Gastrocnemius medialis (tissue), 4 donors: Measurements from ENCODE around the gene TMC3. TPM values are rescaled to one million over a fixed set of nuclear protein-coding genes. Genes with fewer than 3 reads are reported as not detected.

Experiments used
- ATAC-seq, 2 donors: fragments of 150-250 bp; one replicate each; pipeline ENCODE4 v1.9.1; 2016
- DNase-seq, 2 donors: peaks; one replicate each; pipeline ENCODE4 v3.0.0-alpha.2; 2019
- H3K27ac ChIP-seq, 4 donors: fragments of 200-600 bp; sonication (generic); 1 replicate in 1 of 4; 2 replicates in 3 of 4; pipeline ENCODE4 v1.5.1; 2016 to 2018; ENCODE audit warnings: mild to moderate bottlenecking in 2 of 4, moderate library complexity in 1 of 4
- H3K27me3 ChIP-seq, 3 donors: fragments of 200-600 bp; sonication (generic) in 2 of 3; 1 replicate in 1 of 3; 2 replicates in 2 of 3; pipeline versions ENCODE4 v1.5.1 to v1.6.0; 2016 to 2019; ENCODE audit warnings: mild to moderate bottlenecking in 1 of 3, moderate library complexity in 1 of 3
- H3K36me3 ChIP-seq, 2 donors: fragments of 200-600 bp; sonication (generic) in 1 of 2; one replicate each; pipeline ENCODE4 v1.5.1; 2017 to 2018
- H3K4me1 ChIP-seq, 2 donors: fragments of 200-600 bp; sonication (generic) in 1 of 2; one replicate each; pipeline ENCODE4 v1.5.1; 2016 to 2017; ENCODE audit warnings: mild to moderate bottlenecking in 2 of 2
- H3K4me3 ChIP-seq, 4 donors: fragments of 200-600 bp; sonication (generic) in 3 of 4; 1 replicate in 1 of 4; 2 replicates in 3 of 4; pipeline ENCODE4 v1.5.1; 2016 to 2019; ENCODE audit warnings: mild to moderate bottlenecking in 2 of 4
- H3K9me3 ChIP-seq, 3 donors: fragments of 200-600 bp; sonication (generic) in 2 of 3; 1 replicate in 1 of 3; 2 replicates in 2 of 3; pipeline ENCODE4 v1.5.1; 2016 to 2019
- CTCF ChIP-seq, 5 experiments: fragments of 450-650 bp in 3 of 5; fragments of 200-600 bp in 2 of 5; sonication (generic) in 2 of 5; IDR thresholded peaks in 4 of 5; conservative IDR thresholded peaks in 1 of 5; 1 replicate in 4 of 5; 2 replicates in 1 of 5; pipeline ENCODE4 v1.5.1; 2016 to 2019; ENCODE audit warnings: antibody characterized with exemption in 5 of 5, mild to moderate bottlenecking in 3 of 5, moderate library complexity in 3 of 5
- POLR2A ChIP-seq, 2 donors: fragments of 450-650 bp; IDR thresholded peaks; one replicate each; pipeline ENCODE4 v1.6.1; 2017; ENCODE audit warnings: antibody characterized with exemption in 2 of 2, mild to moderate bottlenecking in 2 of 2, moderate library complexity in 2 of 2
- in situ Hi-C, 4 donors: fragments of 200-750 bp; cut with MboI; loops; one replicate each; pipeline versions ENCODE4 v1.15.0 to v1.8.0; 2017; ENCODE audit warnings: low sequenced_read_pairs in 4 of 4
- intact Hi-C: fragments of 100-400 bp; cut with DNase I; formaldehyde crosslinking; loops from one replicate; pipeline ENCODE4 v1.15.1; 2023; ENCODE audit warnings: low total_unique reads
- total RNA-seq, 4 donors: library from RNA; depleted of rRNA; stranded (reverse); fragments of >200 nt; gene quantifications; one replicate each; pipeline versions ENCODE4 v1.1.0 to v1.2.3, GENCODE V29; 2016

TMC3 gene
- total RNA-seq, 4 donors from 2014 or later = not detected

GRCh38 chr15:81312790-81313543 lies 61.0 kb downstream of the TMC3 start:
- H3K4me3 ChIP-seq = no peak overlapping the region
- in situ Hi-C loops (no loop called here), intact Hi-C loops (no loop called here)
- H3K4me1 ChIP-seq = peaks cover 0 to 4% of the 10 kb centered on the region in 2 donors
- H3K36me3 ChIP-seq = no peaks in the 10 kb centered on the region
- no peaks in the 10 kb centered on the region for H3K27me3 ChIP-seq
- H3K27ac ChIP-seq = peak overlapping the region; percentile 20 to 43 (median 40)
- ATAC-seq (peak; percentile 95 to 97), DNase-seq (peak; percentile 68 to 80)
- H3K9me3 ChIP-seq = no peaks in the 10 kb centered on the region
- TF ChIP-seq CTCF (IDR thresholded peaks at IDR 0.05 in 4 of 5, conservative IDR thresholded peaks at IDR 0.05 in 1 of 5) (no peak), POLR2A (IDR thresholded peaks at IDR 0.05) (no peak)

DNA sequence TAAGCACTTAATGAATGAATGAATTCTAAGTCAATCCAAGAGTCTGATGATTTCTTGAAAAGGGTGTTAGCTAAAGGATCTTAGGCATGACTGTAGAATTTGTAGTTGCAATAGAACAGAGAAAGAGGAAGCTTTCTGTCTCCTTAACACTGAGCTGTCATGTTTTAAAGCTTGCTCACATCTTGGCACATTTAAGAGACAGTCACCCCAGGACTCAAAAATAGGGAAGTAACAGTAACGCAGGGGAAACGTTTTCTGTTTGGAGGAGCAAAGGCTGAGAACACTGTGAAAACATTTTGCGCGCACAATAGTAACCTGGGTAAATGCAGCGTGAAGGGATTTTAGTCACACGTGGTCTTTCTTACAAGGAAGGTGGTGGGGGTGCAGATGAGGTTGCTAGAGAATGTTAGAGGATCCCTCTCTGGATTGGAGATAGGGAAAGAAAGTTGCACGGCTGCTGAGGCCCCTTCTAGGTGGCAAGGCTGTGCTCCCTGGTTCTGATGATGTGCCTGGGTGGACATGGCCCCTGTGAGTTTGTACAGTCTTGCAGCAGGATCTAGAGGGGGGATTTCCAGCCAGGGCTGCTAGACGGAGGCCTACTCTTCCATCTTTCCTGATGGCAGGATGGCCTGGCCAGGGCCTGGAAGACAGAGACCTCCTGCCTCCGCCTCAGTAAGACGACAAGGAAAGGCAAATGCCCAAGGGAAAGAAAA lies 62.1 kb downstream of the TMC3 start:
- in situ Hi-C loops = no loop called here

DNA sequence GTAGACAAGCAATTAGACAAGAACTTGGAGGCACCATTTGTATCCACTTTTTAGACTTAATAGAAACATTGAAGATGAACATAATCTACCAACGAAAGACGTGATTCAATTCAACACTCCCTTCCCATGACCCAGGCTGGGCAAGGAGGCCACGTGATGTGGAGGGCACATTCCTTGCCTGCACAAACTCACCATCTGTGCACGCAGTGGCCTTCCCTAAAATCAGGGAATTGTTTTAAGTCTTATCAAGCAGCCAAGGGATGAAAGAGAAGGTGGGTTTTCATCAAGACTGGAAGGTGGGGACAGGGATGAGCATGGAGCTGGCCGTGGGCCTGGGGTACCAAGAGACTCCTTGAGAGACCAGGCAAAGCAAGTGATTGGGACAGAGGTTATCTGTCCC lies 63.5 kb downstream of the TMC3 start:
- Histone ChIP-seq H3K27ac (no peak overlapping the region), H3K36me3 (no peaks in the 10 kb centered on the region)
- TF ChIP-seq POLR2A (IDR thresholded peaks at IDR 0.05) = no peak

More for the DNA sequence above, 62.1 kb downstream of the TMC3 start:
- peaks cover 0 to 4% of the 10 kb centered on the region in 2 donors for H3K4me1 ChIP-seq
- no peak overlapping the region for H3K4me3 ChIP-seq
- H3K36me3 ChIP-seq = no peaks in the 10 kb centered on the region
- no peak for ATAC-seq
- no peaks in the 10 kb centered on the region for H3K27me3 ChIP-seq
- intact Hi-C loops = no loop called here
- H3K27ac ChIP-seq = peak overlapping the region in 2 of 4 donors; percentile 19 to 42
- H3K9me3 ChIP-seq = no peaks in the 10 kb centered on the region
- TF ChIP-seq POLR2A (IDR thresholded peaks at IDR 0.05) = no peak
- DNase-seq = no peak

GRCh38 chr15:81309647-81310450 lies 64.2 kb downstream of the TMC3 start:
- peaks cover 0 to 4% of the 10 kb centered on the region in 2 donors for H3K4me1 ChIP-seq
- no peak for DNase-seq
- H3K27ac ChIP-seq = no peak overlapping the region
- in situ Hi-C loops (no loop called here), intact Hi-C loops (no loop called here)
- H3K36me3 ChIP-seq = no peaks in the 10 kb centered on the region
- TF ChIP-seq POLR2A (IDR thresholded peaks at IDR 0.05) (no peak), CTCF (IDR thresholded peaks at IDR 0.05 in 4 of 5, conservative IDR thresholded peaks at IDR 0.05 in 1 of 5) (no peak)
- no peak for ATAC-seq
- no peaks in the 10 kb centered on the region for H3K27me3 ChIP-seq
- H3K4me3 ChIP-seq = no peak overlapping the region
- no peaks in the 10 kb centered on the region for H3K9me3 ChIP-seq

More for the DNA sequence above, 63.5 kb downstream of the TMC3 start:
- ATAC-seq (no peak), DNase-seq (no peak)
- Histone ChIP-seq H3K27me3 (no peaks in the 10 kb centered on the region), H3K4me3 (no peak overlapping the region), H3K9me3 (no peaks in the 10 kb centered on the region), H3K4me1 (peaks cover 0 to 4% of the 10 kb centered on the region in 2 donors)
- in situ Hi-C loops = no loop called here
- intact Hi-C loops = no loop called here

DNA sequence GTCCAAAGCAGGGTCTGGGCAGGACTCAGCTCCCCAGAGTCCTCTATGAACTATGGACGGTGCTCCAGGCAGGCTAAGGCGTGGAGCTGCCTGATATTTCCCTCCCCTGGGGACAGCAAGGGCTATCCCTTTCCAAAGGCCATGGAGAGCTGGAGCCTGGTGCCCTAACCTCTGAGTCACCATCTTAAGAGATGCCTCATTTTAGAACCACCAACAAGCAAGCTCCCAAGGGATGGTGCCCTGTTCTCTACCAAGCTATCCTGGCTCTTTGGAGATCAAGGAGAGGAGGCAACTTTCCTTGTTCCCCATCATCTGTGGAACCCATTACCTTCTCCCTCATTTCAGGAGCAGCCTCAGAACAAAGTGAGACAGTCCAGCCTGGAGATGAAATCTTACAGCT lies 65.8 kb downstream of the TMC3 start:
- Histone ChIP-seq H3K4me1 (peaks cover 0 to 2% of the 10 kb centered on the region in 2 donors), H3K27me3 (no peaks in the 10 kb centered on the region), H3K4me3 (no peak overlapping the region), H3K36me3 (no peaks in the 10 kb centered on the region), H3K27ac (no peak overlapping the region), H3K9me3 (no peaks in the 10 kb centered on the region)
- TF ChIP-seq POLR2A (IDR thresholded peaks at IDR 0.05) (no peak), CTCF (IDR thresholded peaks at IDR 0.05 in 4 of 5, conservative IDR thresholded peaks at IDR 0.05 in 1 of 5) (no peak)
- no peak for DNase-seq
- intact Hi-C loops = no loop called here
- in situ Hi-C loops = no loop called here
- ATAC-seq = no peak
